ENCODE results near the gene ABI2.

DNA sequence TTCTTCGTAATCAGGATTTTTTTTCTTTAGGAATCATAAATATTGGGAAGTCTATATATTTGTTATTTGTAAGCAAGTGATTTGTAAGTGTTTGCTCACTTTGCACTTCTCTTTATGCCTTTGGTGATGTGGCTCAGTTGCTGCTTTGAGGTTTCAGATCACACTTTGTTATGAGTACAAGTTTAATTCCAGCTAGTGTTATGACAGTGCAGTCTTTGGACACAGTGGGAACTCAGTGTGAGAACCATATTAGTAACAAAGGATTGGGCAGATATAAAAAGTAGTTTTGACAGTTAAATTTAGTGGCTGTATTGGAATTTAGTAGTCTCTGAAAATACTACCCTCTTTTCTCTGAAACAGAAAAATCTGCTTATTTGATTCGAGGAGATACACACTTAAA lies 67.7 kb downstream of the ABI2 start:
- TF ChIP-seq POLR2A (IDR thresholded peaks at IDR 0.05; ENCODE audit: low read length) (no peak), GATA1 (IDR thresholded peaks at IDR 0.05; ENCODE audit: low read depth, low read length) (no peak)

Data from erythroblast (primary cell).